Subcutaneous abdominal adipose tissue (tissue), 5 donors: ENCODE measurements around the gene UAP1.
A peak's percentile ranks its signal among the peaks of the same experiment; 100 is the strongest.

Experiments used
- H3K27ac ChIP-seq: one replicate; pipeline ENCODE4 v1.7.0; 2013; ENCODE audit warnings: low read depth, mild to moderate bottlenecking, inconsistent platforms, low read length, moderate library complexity
- H3K27me3 ChIP-seq, 5 donors: one replicate each; pipeline ENCODE4 v1.7.0; 2013; ENCODE audit warnings: low read length in 5 of 5, inconsistent platforms in 1 of 5; ENCODE audit not compliant: control insufficient read depth in 5 of 5, insufficient read depth in 4 of 5
- H3K36me3 ChIP-seq, 5 donors: one replicate each; pipeline ENCODE4 v1.7.0; 2013; ENCODE audit warnings: low read length in 5 of 5; ENCODE audit not compliant: control insufficient read depth in 5 of 5, insufficient read depth in 5 of 5
- H3K4me1 ChIP-seq, 5 donors: one replicate each; pipeline ENCODE4 v1.7.0; 2013; ENCODE audit warnings: low read length in 5 of 5, mild to moderate bottlenecking in 3 of 5, moderate library complexity in 1 of 5; ENCODE audit not compliant: control insufficient read depth in 5 of 5, insufficient read depth in 5 of 5
- H3K4me3 ChIP-seq, 5 donors: one replicate each; pipeline ENCODE4 v1.7.0; 2013; ENCODE audit warnings: low read length in 5 of 5, low read depth in 1 of 5
- H3K9ac ChIP-seq, 5 donors: one replicate each; pipeline ENCODE4 v1.7.0; 2013; ENCODE audit warnings: low read length in 5 of 5, mild to moderate bottlenecking in 4 of 5, moderate library complexity in 3 of 5
- H3K9me3 ChIP-seq, 5 donors: one replicate each; pipeline ENCODE4 v1.7.0; 2013; ENCODE audit warnings: low read length in 5 of 5; ENCODE audit not compliant: control insufficient read depth in 5 of 5
- donor health status: healthy.
- donor health status: healthy.
- donor health status: healthy.
- donor health status: healthy.
- donor health status: healthy.

The UAP1 gene

DNA sequence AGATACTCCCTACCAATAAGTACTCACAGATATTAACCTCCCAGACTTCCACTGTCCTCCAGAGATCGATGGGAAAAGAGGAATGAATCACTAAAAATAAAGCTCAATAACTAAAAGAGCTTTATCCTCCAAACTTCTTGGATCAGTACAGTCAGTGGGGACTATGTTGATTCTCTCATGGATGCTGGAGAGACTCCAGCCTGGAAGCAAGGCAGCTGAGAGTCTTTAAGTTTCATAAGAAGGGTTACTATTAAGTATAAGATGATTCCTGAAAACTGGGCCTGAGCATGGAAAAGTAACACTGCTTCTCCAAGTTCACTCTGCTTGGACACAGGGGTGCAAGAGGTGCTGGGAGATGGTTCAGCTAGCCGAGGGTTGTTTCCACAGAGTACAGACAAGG is 64.6 kb downstream of the UAP1 start:
- peak overlapping the region; percentile 87 for H3K27ac ChIP-seq
- no peaks in the 10 kb centered on the region for H3K9me3 ChIP-seq
- peaks cover 1 to 39% (median 34%) of the 10 kb centered on the region in 5 donors for H3K4me1 ChIP-seq
- peak overlapping the region in 3 of 5 donors; percentile 4 to 64 (median 60) for H3K9ac ChIP-seq
- no peaks in the 10 kb centered on the region for H3K27me3 ChIP-seq
- H3K36me3 ChIP-seq, result no peaks in the 10 kb centered on the region
- H3K4me3 ChIP-seq, result peak overlapping the region in 2 of 5 donors; percentile 16 to 40

DNA sequence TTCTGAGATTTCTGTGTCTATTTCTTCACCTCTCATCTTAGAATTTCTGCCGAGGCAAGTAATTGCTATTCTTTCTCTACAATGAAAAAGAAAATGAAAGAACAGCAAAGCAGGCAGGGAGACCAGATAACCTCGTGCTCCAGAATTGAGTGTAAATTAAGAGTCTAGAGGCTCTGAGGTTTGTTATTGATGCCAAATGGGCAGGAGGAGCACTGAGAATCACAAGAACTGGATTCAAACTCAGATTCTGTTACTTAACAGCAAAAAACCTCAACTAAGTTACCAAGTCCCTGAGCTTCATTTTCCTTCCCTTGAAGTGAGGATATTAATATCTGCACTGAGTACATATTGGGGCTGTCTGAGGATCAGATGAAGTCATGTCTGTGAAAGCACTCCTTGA is 65.2 kb downstream of the UAP1 start:
- no peaks in the 10 kb centered on the region for H3K27me3 ChIP-seq
- H3K36me3 ChIP-seq, result no peaks in the 10 kb centered on the region
- peak overlapping the region in 2 of 5 donors; percentile 16 to 40 for H3K4me3 ChIP-seq
- H3K9ac ChIP-seq, result peak overlapping the region in 3 of 5 donors; percentile 2 to 64 (median 60)
- H3K9me3 ChIP-seq, result no peaks in the 10 kb centered on the region
- H3K4me1 ChIP-seq, result peaks cover 1 to 46% (median 39%) of the 10 kb centered on the region in 5 donors
- H3K27ac ChIP-seq, result peak overlapping the region; percentile 87

DNA sequence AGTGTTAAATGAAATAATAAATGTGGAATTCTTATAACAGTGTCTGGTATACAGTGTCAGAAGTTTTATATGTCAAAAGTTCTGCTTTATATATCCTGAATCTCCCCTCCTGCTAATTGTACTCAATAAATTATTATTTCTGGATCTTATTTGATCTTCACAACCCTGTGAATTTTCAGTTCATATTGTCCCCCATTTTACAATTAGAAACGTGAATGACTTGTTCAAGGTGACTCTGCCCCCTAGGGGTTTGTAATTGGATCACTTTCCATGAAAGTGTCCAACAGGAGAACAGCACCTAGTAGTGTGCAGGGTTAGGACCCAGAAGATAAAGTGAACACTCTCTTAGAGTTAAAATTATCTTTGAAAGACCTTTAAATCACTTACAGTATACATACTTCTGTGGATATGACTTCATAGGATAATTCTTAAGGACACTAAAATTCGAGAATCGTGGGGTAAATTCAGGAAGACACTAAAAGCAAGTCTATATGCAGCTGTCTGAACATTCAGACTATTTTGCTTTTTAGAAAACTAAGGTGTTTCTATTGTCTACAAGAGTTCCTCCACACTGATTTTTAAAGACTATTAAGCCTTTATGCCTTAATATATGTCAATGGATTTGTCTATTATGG is 66.3 kb downstream of the UAP1 start:
- H3K4me3 ChIP-seq, result no peak overlapping the region
- no peaks in the 10 kb centered on the region for H3K27me3 ChIP-seq
- H3K9ac ChIP-seq, result peak overlapping the region in 1 of 5 donors; percentile 64
- H3K4me1 ChIP-seq, result peaks cover 1 to 50% (median 44%) of the 10 kb centered on the region in 5 donors
- no peaks in the 10 kb centered on the region for H3K36me3 ChIP-seq
- no peaks in the 10 kb centered on the region for H3K9me3 ChIP-seq
- H3K27ac ChIP-seq, result peak overlapping the region; percentile 87

DNA sequence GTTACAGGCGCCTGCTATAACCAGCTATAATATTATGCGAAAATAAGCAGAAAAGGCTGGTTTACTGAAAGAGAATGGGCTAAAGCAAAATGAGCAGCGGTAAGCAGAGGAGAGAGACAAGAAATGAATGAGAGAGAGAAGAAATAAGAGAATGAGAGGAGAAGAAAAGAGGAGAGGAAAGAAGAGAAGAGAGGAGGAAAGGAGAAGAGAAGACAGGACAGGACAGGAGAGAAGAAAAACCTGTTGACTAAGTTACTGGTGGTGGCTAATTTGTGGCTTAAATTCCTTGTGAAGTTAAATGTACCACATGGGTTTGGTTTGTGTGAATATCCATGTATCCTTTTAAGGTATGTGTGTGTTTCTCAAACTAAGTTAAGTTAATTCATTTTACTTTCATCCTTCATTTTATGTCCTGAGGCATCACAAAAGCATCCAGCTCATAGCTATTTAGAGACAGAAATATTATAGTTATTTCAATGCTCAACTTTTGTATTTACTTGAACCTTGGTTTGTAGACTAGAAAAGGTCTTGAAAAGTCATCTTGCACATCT is 67.6 kb downstream of the UAP1 start:
- Histone ChIP-seq H3K36me3 (no peaks in the 10 kb centered on the region), H3K9me3 (no peaks in the 10 kb centered on the region), H3K9ac (peak overlapping the region in 1 of 5 donors; percentile 17), H3K4me3 (no peak overlapping the region), H3K27me3 (no peaks in the 10 kb centered on the region), H3K4me1 (peaks cover 1 to 54% (median 47%) of the 10 kb centered on the region in 5 donors), H3K27ac (peak overlapping the region; percentile 93)

DNA sequence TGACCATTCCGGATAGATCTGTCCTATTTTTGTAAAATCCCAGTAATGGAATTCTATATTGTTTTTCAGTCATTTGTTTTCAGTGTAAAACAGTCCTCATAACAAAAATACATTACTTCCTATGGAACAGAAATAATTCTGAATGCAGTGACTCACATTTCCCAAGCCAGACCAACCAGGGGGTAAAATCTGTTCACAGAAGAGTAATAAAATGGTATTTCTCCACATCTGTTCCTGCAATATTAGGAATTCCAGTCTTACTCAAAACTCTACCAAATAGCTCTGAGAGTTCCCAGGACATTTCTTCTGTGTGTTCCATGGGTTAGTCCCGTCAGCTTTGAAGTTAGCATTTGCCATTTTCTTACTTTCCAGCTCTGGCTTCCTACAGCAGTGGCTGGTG is 68.1 kb downstream of the UAP1 start:
- Histone ChIP-seq H3K27ac (peak overlapping the region; percentile 93), H3K36me3 (no peaks in the 10 kb centered on the region), H3K4me1 (peaks cover 1 to 59% (median 52%) of the 10 kb centered on the region in 5 donors)

DNA sequence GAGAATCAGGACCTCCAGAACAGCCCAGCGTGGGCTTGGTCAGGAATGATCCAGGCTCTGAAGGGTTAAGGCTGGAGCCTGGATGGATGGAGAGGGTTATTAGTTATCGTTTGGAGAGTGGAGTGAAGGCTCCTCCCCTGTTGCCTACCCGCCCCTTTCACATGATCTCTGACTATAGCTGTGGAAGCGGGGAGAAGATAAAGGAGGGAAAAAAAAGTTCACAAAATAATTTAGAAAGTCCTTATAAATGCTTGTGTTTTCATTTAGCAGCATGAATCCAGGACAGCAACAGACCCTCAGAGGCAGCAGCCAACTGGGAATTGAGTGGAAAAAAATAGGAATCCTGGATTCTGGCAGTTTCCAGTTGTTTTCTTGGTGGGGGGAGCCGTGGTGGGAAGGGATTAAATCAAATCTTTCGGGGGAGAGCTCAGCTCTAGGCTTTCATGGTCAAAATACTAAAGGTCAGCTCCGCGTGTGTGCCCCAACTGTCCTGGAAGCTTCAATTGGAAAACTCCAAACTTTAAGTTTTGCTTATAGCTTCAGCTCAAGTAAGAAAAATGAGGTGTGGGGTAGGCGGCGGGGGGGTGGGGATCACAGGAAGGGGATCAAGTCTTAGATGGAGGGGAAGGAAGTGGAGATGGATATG is 70.1 kb downstream of the UAP1 start:
- H3K36me3 ChIP-seq, result no peaks in the 10 kb centered on the region
- no peaks in the 10 kb centered on the region for H3K9me3 ChIP-seq
- H3K9ac ChIP-seq, result peak overlapping the region in 4 of 5 donors; percentile 30 to 74 (median 54)
- no peaks in the 10 kb centered on the region for H3K27me3 ChIP-seq
- peaks cover 1 to 63% (median 54%) of the 10 kb centered on the region in 5 donors for H3K4me1 ChIP-seq
- peak overlapping the region; percentile 30 to 75 (median 71) for H3K4me3 ChIP-seq
- H3K27ac ChIP-seq, result peak overlapping the region; percentile 93

More for the DNA sequence above, 68.1 kb downstream of the UAP1 start:
- H3K9ac ChIP-seq, result no peak overlapping the region
- H3K9me3 ChIP-seq, result no peaks in the 10 kb centered on the region
- H3K4me3 ChIP-seq, result no peak overlapping the region
- no peaks in the 10 kb centered on the region for H3K27me3 ChIP-seq

DNA sequence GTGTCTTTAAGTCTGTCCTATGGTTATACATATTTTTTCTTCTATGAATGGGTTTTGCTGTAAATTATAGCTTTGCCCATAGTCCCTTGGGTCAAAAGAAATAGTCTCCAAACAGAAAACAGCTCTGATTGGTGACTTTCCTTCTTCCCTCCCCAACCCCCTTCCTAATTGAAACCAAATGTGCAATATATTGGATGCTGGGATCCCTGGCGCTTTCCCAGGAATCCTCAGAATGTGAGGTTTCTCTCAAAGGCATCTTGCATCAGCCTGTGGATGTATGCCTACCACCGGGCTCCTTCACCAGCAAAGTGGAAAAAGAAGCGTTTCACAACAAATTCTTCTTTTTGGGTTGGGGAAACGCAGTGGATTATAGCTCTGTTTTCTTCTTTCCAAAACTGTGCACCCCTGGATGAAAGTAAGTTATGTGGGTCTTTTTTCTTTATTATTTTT is 70.7 kb downstream of the UAP1 start, which contains the start of gene DDR2:
Gene DDR2, plus strand, starts transcription at position 248 of the 450 bp plus-strand sequence. CDS start 86,600 bp downstream, outside the sequence.
- Histone ChIP-seq H3K36me3 (no peaks in the 10 kb centered on the region), H3K9ac (peak within 1 kb of the TSS; percentile 60 to 80 (median 74)), H3K27me3 (no peaks in the 10 kb centered on the region), H3K4me3 (peak within 1 kb of the TSS; percentile 63 to 75 (median 71)), H3K9me3 (no peaks in the 10 kb centered on the region), H3K4me1 (peaks cover 1 to 58% (median 48%) of the 10 kb centered on the region in 5 donors), H3K27ac (peak within 1 kb of the TSS; percentile 93)

DNA sequence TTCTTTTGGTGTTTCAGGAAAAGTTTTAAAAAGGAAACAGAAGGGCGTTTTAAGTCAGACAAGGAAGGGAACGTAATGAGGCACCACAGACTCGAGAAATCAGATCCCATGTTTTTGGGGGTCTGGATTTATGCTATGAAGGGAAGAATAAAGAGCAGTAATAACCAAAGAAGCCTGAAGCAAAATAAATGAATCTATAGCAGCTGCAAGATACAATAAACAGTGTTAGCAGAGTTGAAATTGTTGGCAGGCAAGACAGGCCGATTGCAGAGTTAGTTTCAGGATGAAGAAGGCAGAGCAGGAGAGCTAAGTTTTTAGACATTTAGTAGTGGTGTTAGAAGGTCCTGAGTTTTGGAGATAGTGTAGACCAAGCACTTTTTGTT is 71.2 kb downstream of the UAP1 start:
- no peaks in the 10 kb centered on the region for H3K9me3 ChIP-seq
- no peaks in the 10 kb centered on the region for H3K36me3 ChIP-seq
- H3K9ac ChIP-seq, result peak overlapping the region; percentile 53 to 80 (median 74)
- peak overlapping the region; percentile 93 for H3K27ac ChIP-seq
- peak overlapping the region; percentile 63 to 75 (median 71) for H3K4me3 ChIP-seq
- H3K4me1 ChIP-seq, result peaks cover 1 to 56% (median 48%) of the 10 kb centered on the region in 5 donors
- no peaks in the 10 kb centered on the region for H3K27me3 ChIP-seq

DNA sequence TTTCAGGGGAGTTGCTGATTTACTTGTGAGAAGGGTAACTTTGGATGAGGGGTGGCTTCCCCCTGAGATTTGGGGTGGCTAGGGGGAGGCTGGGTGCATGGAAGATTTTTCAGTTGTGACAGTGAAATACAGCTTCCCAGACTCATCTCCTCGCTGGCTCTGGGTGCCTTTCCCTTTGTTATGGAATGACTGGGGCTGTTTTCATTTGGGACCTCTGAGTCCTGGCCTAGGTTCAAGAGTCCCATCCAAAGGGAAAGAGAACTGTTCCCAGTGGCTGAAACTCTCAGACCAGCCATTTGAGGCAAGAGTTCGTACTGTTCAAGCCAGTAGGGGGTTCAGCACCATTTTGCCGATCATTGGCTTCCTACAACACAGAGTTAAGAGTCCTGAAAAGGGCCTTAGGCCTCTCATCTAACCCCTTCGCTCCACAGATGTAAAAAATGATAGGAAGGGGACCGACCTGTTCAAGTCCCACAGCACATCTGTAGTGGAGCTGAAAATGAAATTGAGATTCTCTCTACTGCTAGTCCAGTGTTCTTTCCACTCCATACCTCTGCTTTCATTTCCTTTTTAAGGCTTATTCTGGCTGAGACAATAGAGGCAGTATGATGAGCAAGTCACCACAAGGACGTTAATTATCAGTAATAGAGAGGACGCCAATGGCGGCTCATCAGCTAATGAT is 71.7 kb downstream of the UAP1 start:
- H3K4me3 ChIP-seq, result peak overlapping the region; percentile 63 to 75 (median 71)
- no peaks in the 10 kb centered on the region for H3K9me3 ChIP-seq
- H3K36me3 ChIP-seq, result no peaks in the 10 kb centered on the region
- no peaks in the 10 kb centered on the region for H3K27me3 ChIP-seq
- H3K4me1 ChIP-seq, result peaks cover 1 to 56% (median 48%) of the 10 kb centered on the region in 5 donors
- H3K9ac ChIP-seq, result peak overlapping the region; percentile 60 to 80 (median 74)
- H3K27ac ChIP-seq, result peak overlapping the region; percentile 93
